ENCODE results near the gene ZC2HC1C. TPM values are rescaled to one million over a fixed set of nuclear protein-coding genes. Genes with fewer than 3 reads are reported as not detected.

The ZC2HC1C gene
- total and polyA plus RNA-seq, 4 donors, result 2.7 to 7.6 (median 6.2) TPM

DNA sequence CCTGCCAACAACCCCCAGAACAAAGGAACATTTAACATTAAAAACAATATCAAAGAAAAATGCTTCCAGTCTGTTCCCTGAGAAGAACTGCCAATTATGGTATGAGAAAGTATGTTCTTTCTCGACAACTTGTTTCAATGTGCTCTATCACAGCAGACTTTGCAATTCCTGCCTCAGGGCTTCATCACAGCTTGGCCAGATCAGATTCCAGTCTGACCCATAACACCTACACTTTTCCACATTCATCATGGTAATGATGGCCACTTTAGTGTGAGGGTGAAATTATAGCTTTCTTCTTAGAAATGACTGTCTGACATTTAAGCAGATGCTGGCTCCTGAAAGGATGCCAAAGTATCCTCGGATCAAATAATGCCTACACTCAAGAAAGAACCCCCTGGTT lies 40.4 kb downstream of the ZC2HC1C start:
- H3K27ac ChIP-seq (ENCODE audit: low read depth in 1 of 2, low read length in 1 of 2), result no peak overlapping the region
- no peak for DNase-seq
- no peak overlapping the region for H3K4me3 ChIP-seq
- no peaks in the 10 kb centered on the region for H3K4me1 ChIP-seq (ENCODE audit: control insufficient read depth in 5 of 5, insufficient read depth in 5 of 5, low read length in 5 of 5)
- WGBS, 2 donors, result 90 to 95% methylated on average over 2 of the region's 2 CpGs
- no peak for ATAC-seq (ENCODE audit: insufficient read depth, low FRiP score)
- no peak overlapping the region for H3K9ac ChIP-seq (ENCODE audit: insufficient read depth in 1 of 2, low read length in 2 of 2)
- no peak for TF ChIP-seq CTCF (IDR thresholded peaks at IDR 0.05; ENCODE audit: control extremely low read depth, extremely low read depth)
- H3K36me3 ChIP-seq (ENCODE audit: control insufficient read depth in 4 of 4, insufficient read depth in 4 of 4, low read length in 4 of 4), result peaks cover 31 to 63% (median 56%) of the 10 kb centered on the region in 4 donors
- no peaks in the 10 kb centered on the region for H3K27me3 ChIP-seq (ENCODE audit: control insufficient read depth in 3 of 3, insufficient read depth in 3 of 3, low read length in 2 of 3)
- H3K9me3 ChIP-seq (ENCODE audit: control insufficient read depth in 4 of 4, insufficient read depth in 3 of 4, low read length in 3 of 4), result no peaks in the 10 kb centered on the region

GRCh38 chr14:75113932-75114539 lies 44.6 kb downstream of the ZC2HC1C start:
- Histone ChIP-seq H3K4me1 (ENCODE audit: control insufficient read depth in 5 of 5, insufficient read depth in 5 of 5, low read length in 5 of 5) (no peaks in the 10 kb centered on the region), H3K4me3 (no peak overlapping the region), H3K9me3 (ENCODE audit: control insufficient read depth in 4 of 4, insufficient read depth in 3 of 4, low read length in 3 of 4) (no peaks in the 10 kb centered on the region), H3K27ac (ENCODE audit: low read depth in 1 of 2, low read length in 1 of 2) (no peak overlapping the region), H3K9ac (ENCODE audit: insufficient read depth in 1 of 2, low read length in 2 of 2) (no peak overlapping the region), H3K36me3 (ENCODE audit: control insufficient read depth in 4 of 4, insufficient read depth in 4 of 4, low read length in 4 of 4) (peaks cover 24 to 65% (median 53%) of the 10 kb centered on the region in 4 donors), H3K27me3 (ENCODE audit: control insufficient read depth in 3 of 3, insufficient read depth in 3 of 3, low read length in 2 of 3) (no peaks in the 10 kb centered on the region)
- no peak for DNase-seq
- ATAC-seq (ENCODE audit: insufficient read depth, low FRiP score), result no peak
- TF ChIP-seq CTCF (IDR thresholded peaks at IDR 0.05; ENCODE audit: control extremely low read depth, extremely low read depth), result no peak
- WGBS, 2 donors, result 73 to 76% methylated on average over 5 of the region's 5 CpGs

DNA sequence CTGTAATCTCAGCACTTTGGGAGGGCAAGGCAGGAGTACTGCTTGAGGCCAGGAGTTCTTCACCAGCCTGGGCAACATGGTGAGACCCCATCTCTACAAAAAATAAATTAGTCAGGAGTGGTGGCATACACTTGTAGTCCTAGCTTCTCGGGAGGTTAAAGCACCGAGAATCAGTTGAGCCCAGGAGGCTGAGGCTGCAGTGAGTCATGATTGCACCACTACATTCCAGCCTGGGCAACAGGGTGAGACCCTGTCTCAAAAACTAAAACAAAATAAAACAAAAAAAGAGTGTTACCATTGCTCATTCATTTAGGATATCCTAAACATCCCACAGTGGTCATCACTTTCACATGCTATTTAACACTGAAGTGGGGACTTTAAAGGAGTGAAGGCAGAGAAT lies 49.6 kb downstream of the ZC2HC1C start:
- no peak for TF ChIP-seq CTCF (IDR thresholded peaks at IDR 0.05; ENCODE audit: control extremely low read depth, extremely low read depth)

More for the DNA sequence above, 49.6 kb downstream of the ZC2HC1C start:
- no peaks in the 10 kb centered on the region for H3K4me1 ChIP-seq (ENCODE audit: control insufficient read depth in 5 of 5, insufficient read depth in 5 of 5, low read length in 5 of 5)
- no peak overlapping the region for H3K27ac ChIP-seq (ENCODE audit: low read depth in 1 of 2, low read length in 1 of 2)
- WGBS, 2 donors, result 90 to 96% methylated on average over 2 of the region's 2 CpGs
- DNase-seq (no peak), ATAC-seq (ENCODE audit: insufficient read depth, low FRiP score) (no peak)
- H3K9me3 ChIP-seq (ENCODE audit: control insufficient read depth in 4 of 4, insufficient read depth in 3 of 4, low read length in 3 of 4), result no peaks in the 10 kb centered on the region
- no peaks in the 10 kb centered on the region for H3K27me3 ChIP-seq (ENCODE audit: control insufficient read depth in 3 of 3, insufficient read depth in 3 of 3, low read length in 2 of 3)
- H3K36me3 ChIP-seq (ENCODE audit: control insufficient read depth in 4 of 4, insufficient read depth in 4 of 4, low read length in 4 of 4), result peaks cover 15 to 40% (median 31%) of the 10 kb centered on the region in 4 donors
- H3K9ac ChIP-seq (ENCODE audit: insufficient read depth in 1 of 2, low read length in 2 of 2), result no peak overlapping the region
- H3K4me3 ChIP-seq, result no peak overlapping the region

Measured in lung (tissue), 12 donors.